Lower leg skin (tissue), 3 donors: ENCODE data around the gene ADGRL3.

Source experiments
- POLR2A ChIP-seq, 2 donors: fragments of 450-650 bp; IDR thresholded peaks; one replicate each; pipeline ENCODE4 v1.6.1; 2016 to 2017; ENCODE audit warnings: antibody characterized with exemption in 2 of 2, mild to moderate bottlenecking in 1 of 2, moderate library complexity in 1 of 2
- TF ChIP-seq, protein P1 (sequence below), 3 donors: fragments of 450-650 bp; IDR thresholded peaks; one replicate each; pipeline ENCODE4 v1.5.1; 2016; ENCODE audit warnings: antibody characterized with exemption in 3 of 3, mild to moderate bottlenecking in 3 of 3, moderate library complexity in 2 of 3

GRCh38 chr4:61223385-61223784, 23.3 kb downstream of the ADGRL3 start:
- no peak for TF ChIP-seq POLR2A (IDR thresholded peaks at IDR 0.05)
- TF ChIP-seq, protein P1, sequence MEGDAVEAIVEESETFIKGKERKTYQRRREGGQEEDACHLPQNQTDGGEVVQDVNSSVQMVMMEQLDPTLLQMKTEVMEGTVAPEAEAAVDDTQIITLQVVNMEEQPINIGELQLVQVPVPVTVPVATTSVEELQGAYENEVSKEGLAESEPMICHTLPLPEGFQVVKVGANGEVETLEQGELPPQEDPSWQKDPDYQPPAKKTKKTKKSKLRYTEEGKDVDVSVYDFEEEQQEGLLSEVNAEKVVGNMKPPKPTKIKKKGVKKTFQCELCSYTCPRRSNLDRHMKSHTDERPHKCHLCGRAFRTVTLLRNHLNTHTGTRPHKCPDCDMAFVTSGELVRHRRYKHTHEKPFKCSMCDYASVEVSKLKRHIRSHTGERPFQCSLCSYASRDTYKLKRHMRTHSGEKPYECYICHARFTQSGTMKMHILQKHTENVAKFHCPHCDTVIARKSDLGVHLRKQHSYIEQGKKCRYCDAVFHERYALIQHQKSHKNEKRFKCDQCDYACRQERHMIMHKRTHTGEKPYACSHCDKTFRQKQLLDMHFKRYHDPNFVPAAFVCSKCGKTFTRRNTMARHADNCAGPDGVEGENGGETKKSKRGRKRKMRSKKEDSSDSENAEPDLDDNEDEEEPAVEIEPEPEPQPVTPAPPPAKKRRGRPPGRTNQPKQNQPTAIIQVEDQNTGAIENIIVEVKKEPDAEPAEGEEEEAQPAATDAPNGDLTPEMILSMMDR (IDR thresholded peaks at IDR 0.05): no peak
